GM12891 (cell line): Measurements from ENCODE around the gene PCDH9.

ENCODE experiments used
- POLR2A ChIP-seq: IDR thresholded peaks from 2 replicates; pipeline ENCODE4 v1.6.1; 2011; ENCODE audit warnings: low read depth, low read length, control low read depth
- POLR2AphosphoS5 ChIP-seq: IDR thresholded peaks from 2 replicates; pipeline ENCODE4 v1.6.1; 2011; ENCODE audit warnings: low read depth, low read length, control low read depth
- TAF1 ChIP-seq: IDR thresholded peaks from 2 replicates; pipeline ENCODE4 v1.6.1; 2011; ENCODE audit warnings: low read depth, low read length, control low read depth

- TF ChIP-seq POLR2A (no peak), POLR2AphosphoS5 (no peak), TAF1 (no peak)
These were observed 692.7 kb downstream of the PCDH9 start for GRCh38 chr13:66537417-66537816.
